ENCODE results near the gene CMSS1.
"Not testable (repeated sequence)": the region's sequence is repeated elsewhere in the genome, so short reads cannot be mapped to it uniquely, and the experiment has no call there.

The CMSS1 gene

DNA sequence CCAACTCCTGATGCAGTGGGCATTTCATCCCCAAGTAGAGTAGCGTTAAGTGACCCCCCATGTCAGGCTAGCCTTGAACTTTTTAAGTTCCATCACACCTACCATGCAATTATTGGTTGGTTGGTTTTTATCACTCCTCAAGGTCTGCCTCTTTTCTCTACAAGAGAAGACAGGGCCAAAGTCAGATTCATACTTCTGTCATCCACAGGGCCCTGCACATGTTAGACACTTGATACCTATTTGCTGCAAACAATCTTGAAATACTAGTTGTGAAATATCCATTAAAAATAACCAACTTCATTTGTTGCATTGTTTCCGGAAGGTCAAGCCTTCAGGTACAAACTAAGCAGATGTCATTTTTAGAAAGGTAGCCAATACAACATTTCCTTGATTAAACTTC lies 1.2 kb downstream of the CMSS1 start:
- DNase-seq (ENCODE audit: low read depth in 2 of 2): no peak

GRCh38 chr3:99823723-99824711 lies 6.4 kb downstream of the CMSS1 start:
- no peak for DNase-seq (ENCODE audit: low read depth in 2 of 2)

GRCh38 chr3:99825004-99825640 lies 7.5 kb downstream of the CMSS1 start:
- DNase-seq (ENCODE audit: low read depth in 2 of 2): no peak

DNA sequence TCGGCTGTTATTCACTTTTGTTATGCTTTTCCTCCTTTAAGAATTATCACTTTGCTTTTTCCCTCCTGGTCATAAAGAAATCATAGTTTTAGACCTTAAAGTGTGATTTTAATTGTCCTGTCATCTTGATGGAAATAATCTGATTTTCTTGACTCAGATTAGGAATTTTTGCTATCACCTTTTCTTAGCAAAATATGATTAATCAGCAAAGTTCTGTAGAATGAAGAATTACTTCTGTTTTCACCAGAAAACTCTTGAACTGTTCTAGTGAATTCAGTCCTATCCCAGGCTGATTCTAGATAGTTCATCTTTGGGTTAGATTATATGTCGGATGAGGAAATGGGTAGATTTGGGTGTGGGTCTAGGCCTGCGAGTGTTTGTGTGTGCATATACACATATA lies 12.2 kb downstream of the CMSS1 start:
- no peak for DNase-seq (ENCODE audit: low read depth in 2 of 2)

DNA sequence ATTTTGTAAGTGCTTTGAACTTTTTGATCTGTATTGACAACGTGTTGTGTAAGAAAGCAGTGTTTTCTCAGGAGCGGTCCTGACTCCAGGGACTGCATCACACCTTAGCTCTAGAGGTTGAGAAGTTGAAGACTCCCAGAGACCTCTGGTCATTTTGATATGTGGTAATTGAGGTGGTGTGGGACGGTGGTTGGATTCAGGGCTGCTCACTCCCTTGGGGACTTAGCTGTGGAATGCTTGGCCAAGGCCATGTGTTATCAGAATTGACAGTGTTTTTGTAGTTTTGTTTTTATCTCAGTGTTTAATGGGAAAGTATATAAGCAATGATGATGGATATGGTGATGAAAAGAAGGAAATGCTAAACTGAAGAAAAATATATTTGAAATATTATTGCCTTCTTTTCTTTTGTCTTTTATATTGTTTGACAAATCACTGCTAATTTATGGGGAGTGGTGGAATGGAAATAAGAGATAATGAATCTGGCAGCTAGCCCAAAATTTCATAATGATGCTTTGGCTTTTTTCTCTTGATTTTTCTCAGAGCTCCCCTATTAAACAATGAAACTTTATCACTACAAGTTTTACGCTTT lies 16.0 kb downstream of the CMSS1 start:
- DNase-seq (ENCODE audit: low read depth in 2 of 2): no peak

GRCh38 chr3:99834211-99834957 lies 16.7 kb downstream of the CMSS1 start:
- no peak for DNase-seq (ENCODE audit: low read depth in 2 of 2)

DNA sequence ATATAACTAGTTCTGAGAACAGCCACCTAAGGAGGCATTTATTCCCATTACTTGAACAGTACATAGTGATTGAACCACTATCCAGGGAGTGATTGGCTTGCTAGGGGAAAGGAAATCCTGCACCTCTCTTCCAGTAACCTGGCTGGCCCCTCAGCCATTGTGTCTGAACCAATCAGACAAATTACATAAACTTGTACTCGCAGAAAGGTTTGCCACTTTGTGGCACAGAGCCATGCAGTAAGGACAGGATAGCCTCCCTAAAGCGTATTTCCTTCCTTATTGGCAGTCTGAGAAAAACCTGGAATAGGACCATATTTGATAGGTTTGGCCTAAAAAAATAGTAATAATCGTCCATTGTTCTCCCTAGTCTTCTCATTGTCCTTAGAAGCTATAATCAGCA lies 19.0 kb downstream of the CMSS1 start:
- no peak for DNase-seq (ENCODE audit: low read depth in 2 of 2)

DNA sequence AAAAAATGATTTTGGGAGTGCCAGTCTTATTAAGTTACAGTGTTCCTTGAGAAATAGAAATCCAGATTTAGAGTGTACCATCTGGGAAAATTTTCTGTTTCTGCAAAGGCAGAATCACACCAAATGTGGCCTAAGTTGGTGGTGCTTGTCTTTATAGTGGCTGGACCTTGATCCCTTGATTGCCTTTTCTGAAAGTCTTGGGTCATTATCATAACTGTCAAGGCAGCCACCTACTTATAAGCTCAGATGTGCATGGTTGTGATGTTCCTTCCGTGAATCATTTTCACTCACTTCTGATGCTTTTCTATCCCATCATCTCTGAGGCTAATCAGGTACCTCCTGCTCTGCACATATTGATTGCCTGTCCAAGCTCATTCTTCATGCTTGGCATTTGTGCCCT lies 20.1 kb downstream of the CMSS1 start:
- no peak for DNase-seq (ENCODE audit: low read depth in 2 of 2)

GRCh38 chr3:99838755-99839154 lies 21.1 kb downstream of the CMSS1 start:
- no peak for DNase-seq (ENCODE audit: low read depth in 2 of 2)

- no peak for DNase-seq (ENCODE audit: low read depth in 2 of 2)
These were observed 22.0 kb downstream of the CMSS1 start for GRCh38 chr3:99839613-99840012.

- DNase-seq (ENCODE audit: low read depth in 2 of 2): not testable (repeated sequence)
These were observed 24.3 kb downstream of the CMSS1 start for GRCh38 chr3:99841949-99842348.

DNA sequence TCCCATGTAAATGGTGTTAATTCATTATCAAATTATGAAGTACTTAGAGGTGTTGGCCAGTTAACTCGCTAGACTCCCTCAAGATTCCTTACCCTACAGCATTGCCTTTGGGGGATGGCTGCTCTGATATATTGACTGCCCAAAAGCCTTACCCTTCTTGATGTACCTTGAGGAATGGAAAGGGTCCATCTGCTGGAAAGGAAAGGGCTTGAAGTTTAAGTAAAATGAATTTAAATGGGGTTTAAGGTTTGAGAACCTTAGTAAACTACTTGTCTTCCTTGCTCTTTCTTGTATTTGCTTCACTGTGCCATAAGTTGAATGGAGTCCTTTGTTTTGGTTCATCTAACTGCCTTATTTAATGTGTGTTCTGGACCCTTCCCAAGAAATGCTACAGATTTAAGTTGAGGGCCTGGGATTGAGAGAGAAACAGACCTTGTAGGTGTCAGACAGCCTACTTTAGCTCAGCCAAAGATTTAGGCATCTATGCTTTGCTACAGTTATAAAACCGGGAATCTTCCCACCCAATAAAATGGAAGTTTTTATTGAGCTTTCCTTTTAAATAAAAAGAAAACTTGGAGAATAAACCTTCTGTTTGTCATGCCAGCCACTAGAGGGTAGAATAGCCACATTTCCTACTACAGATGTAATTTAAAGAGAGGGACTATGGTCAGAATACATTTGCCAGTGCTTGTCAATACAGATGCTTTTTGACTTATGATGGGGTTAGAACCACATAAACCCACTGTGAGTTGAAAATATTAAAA lies 25.3 kb downstream of the CMSS1 start:
- DNase-seq (ENCODE audit: low read depth in 2 of 2): no peak

DNA sequence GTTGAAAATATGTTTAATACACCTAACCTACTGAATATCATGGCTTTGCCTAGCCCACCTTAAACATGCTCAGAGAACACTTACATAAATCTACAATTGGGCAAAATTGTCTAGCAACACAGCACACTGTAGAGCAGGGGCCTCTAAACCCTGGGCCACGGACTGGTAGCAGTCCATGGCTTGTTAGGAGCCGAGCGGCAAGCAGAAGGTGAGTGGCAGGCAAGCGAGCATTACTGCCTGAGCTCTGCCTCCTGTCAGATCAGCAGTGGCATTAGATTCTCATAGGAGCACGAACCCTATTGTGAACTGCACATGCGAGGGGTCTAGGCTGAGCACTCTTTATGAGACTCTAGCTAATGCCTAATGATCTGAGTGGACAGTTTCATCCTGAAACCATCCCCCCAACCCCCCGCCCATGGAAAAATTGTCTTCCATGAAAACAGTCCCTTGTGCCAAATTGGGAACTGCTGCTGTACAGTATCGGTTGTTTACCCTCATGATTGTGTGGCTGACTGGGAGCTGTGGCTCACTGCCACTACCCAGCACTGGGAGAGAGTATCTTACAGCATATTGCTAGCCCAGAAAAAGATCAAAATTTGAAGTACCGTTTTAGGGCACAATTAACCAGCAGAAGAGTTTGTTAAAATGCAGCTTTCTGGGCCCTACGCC lies 26.1 kb downstream of the CMSS1 start:
- no peak for DNase-seq (ENCODE audit: low read depth in 2 of 2)

DNA sequence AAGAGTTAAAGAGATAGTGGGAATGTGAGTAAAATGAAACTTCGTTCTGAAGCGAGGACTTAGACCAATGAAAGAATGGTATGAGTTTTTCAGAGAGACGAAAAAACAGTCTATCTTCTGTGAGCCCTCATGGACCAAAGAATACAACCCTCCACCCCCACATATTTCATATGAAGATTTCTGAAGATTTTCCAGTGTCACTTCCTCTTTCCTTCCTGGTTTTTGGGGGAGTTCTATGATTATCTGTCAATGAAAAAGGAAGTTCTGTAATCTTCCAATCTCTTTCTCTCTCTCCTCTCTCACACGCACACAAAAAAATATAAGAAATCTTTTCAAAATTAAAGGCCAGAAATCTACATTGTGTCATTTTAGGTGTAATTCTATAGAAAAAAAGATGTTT lies 27.7 kb downstream of the CMSS1 start:
- no peak for DNase-seq (ENCODE audit: low read depth in 2 of 2)

- no peak for DNase-seq (ENCODE audit: low read depth in 2 of 2)
These were observed 28.3 kb downstream of the CMSS1 start for GRCh38 chr3:99845999-99846398.

DNA sequence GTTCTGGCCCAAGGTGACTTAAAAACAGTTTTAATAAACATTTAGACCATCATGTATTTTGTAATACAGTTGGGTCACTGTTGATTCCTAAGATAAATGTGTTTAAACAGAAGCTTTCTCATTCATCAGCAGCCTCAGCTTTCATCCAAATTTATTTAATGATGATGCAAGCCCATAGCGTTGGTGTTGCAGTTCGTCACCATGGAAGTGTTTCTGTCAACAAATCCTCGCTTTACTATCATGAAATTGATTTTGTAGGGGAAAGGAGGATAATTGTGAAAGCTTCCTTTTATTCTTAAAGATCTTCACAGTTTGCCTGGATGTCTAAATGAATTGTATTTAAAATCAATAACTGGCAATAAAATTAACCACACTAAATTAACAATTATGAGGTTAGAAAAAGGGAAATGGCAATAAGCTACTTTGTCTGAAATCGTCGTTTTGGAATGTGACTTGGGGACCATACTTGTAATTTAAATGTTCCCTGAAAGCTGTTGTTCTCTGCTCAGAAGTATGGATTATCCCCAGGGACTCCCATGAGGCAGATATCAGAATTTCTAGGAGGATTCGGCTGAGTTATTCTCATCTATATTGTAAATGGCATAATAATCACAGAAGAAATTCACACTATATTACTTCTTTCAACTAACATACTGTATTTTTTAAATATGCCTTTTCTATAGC lies 29.0 kb downstream of the CMSS1 start:
- no peak for DNase-seq (ENCODE audit: low read depth in 2 of 2)

DNA sequence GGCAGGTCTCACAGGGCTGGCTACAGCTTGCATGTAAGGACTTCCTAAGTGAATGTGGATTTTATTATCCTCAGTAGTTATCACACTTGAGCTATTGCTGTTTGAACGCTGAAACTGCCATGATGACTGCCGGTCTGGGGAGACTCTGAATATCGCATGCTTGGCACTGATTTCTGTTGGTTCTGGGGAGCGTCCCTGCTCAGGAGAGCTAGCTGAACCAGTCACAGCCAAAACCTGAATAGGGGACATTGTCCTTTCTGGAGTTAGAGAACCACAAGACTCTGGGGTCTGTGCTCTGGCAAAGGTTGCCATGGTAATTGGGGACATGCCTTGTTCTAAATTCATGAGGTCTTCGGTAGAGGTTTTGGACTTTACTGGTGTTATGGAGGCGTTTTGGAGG lies 30.8 kb downstream of the CMSS1 start:
- no peak for DNase-seq (ENCODE audit: low read depth in 2 of 2)

- DNase-seq (ENCODE audit: low read depth in 2 of 2): no peak
These were observed 32.9 kb downstream of the CMSS1 start for GRCh38 chr3:99850608-99851007.

- DNase-seq (ENCODE audit: low read depth in 2 of 2): no peak
These were observed 34.3 kb downstream of the CMSS1 start for GRCh38 chr3:99851955-99852354.

GRCh38 chr3:99852851-99853250 lies 35.2 kb downstream of the CMSS1 start:
- DNase-seq (ENCODE audit: low read depth in 2 of 2): no peak
